Peyer's patch (tissue), 4 donors: ENCODE data around the gene ARID1A. TPM values are rescaled to one million over a fixed set of nuclear protein-coding genes. Genes with fewer than 3 reads are reported as not detected.
"Not testable (repeated sequence)": the region's sequence is repeated elsewhere in the genome, so short reads cannot be mapped to it uniquely, and the experiment has no call there.

ENCODE experiments used
- DNase-seq, 3 donors: peaks; one replicate each; pipeline ENCODE4 v3.0.0-alpha.2; 2017 to 2019
- H3K27ac ChIP-seq, 4 donors: fragments of 200-600 bp; sonication (generic); one replicate each; pipeline ENCODE4 v1.5.1; 2016 to 2019
- H3K27me3 ChIP-seq, 2 donors: fragments of 200-600 bp; sonication (generic); one replicate each; pipeline ENCODE4 v1.5.1; 2019
- H3K36me3 ChIP-seq, 3 donors: fragments of 200-600 bp; sonication (generic); one replicate each; pipeline ENCODE4 v1.5.1; 2016 to 2019
- H3K4me1 ChIP-seq, 4 donors: fragments of 200-600 bp; sonication (generic); one replicate each; pipeline ENCODE4 v1.5.1; 2016 to 2019
- H3K4me3 ChIP-seq, 4 donors: fragments of 200-600 bp; sonication (generic); 1 replicate in 3 of 4; 2 replicates in 1 of 4; pipeline ENCODE4 v1.5.1; 2016 to 2019; ENCODE audit warnings: mild to moderate bottlenecking in 1 of 4
- H3K9me3 ChIP-seq, 4 donors: fragments of 200-600 bp; sonication (generic); one replicate each; pipeline ENCODE4 v1.5.1; 2016 to 2019; ENCODE audit warnings: mild to moderate bottlenecking in 1 of 4
- POLR2A ChIP-seq, 2 donors: fragments of 450-650 bp; IDR thresholded peaks; one replicate each; pipeline ENCODE4 v1.5.1; 2017; ENCODE audit warnings: antibody characterized with exemption in 2 of 2, mild to moderate bottlenecking in 2 of 2, moderate library complexity in 2 of 2
- total RNA-seq, 4 donors: library from RNA; depleted of rRNA; stranded (reverse); fragments of >200 nt; gene quantifications; one replicate each; pipeline ENCODE4 v1.1.0, GENCODE V29; 2016
- TF ChIP-seq, protein P1 (sequence below), 6 experiments: fragments of 450-650 bp in 4 of 6; fragments of 200-600 bp in 2 of 6; sonication (generic) in 1 of 6; IDR thresholded peaks; one replicate each; pipeline ENCODE4 v1.5.1; 2017 to 2019; ENCODE audit warnings: antibody characterized with exemption in 6 of 6, mild to moderate bottlenecking in 3 of 6, moderate library complexity in 1 of 6

ARID1A gene
- total RNA-seq, 4 donors from 2014 or later: 49.4 to 90.8 (median 66.8) TPM

DNA sequence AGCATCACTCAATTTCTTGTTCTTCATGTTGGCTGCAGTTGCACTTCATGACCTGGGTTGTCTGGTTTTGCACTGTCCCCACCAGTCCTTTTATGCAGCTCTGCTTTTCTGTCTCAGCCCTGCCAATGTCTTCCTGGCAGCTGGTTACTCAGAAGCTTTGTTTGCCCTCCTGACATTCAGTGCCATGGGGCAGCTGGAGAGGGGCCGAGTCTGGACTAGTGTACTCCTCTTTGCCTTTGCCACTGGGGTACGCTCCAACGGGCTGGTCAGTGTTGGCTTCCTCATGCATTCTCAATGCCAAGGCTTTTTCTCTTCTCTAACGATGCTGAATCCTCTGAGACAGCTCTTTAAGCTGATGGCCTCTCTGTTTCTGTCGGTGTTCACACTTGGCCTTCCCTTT lies 98.6 kb downstream of the ARID1A start:
- no peak for DNase-seq
- Histone ChIP-seq H3K4me1 (peaks cover 0 to 4% (median 0%) of the 10 kb centered on the region in 4 donors), H3K27ac (no peak overlapping the region), H3K36me3 (peaks cover 0 to 19% (median 0%) of the 10 kb centered on the region in 3 donors), H3K27me3 (no peaks in the 10 kb centered on the region), H3K4me3 (no peak overlapping the region), H3K9me3 (no peaks in the 10 kb centered on the region)
- no peak for TF ChIP-seq POLR2A (IDR thresholded peaks at IDR 0.05)
- TF ChIP-seq, protein P1, sequence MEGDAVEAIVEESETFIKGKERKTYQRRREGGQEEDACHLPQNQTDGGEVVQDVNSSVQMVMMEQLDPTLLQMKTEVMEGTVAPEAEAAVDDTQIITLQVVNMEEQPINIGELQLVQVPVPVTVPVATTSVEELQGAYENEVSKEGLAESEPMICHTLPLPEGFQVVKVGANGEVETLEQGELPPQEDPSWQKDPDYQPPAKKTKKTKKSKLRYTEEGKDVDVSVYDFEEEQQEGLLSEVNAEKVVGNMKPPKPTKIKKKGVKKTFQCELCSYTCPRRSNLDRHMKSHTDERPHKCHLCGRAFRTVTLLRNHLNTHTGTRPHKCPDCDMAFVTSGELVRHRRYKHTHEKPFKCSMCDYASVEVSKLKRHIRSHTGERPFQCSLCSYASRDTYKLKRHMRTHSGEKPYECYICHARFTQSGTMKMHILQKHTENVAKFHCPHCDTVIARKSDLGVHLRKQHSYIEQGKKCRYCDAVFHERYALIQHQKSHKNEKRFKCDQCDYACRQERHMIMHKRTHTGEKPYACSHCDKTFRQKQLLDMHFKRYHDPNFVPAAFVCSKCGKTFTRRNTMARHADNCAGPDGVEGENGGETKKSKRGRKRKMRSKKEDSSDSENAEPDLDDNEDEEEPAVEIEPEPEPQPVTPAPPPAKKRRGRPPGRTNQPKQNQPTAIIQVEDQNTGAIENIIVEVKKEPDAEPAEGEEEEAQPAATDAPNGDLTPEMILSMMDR (IDR thresholded peaks at IDR 0.05): no peak

DNA sequence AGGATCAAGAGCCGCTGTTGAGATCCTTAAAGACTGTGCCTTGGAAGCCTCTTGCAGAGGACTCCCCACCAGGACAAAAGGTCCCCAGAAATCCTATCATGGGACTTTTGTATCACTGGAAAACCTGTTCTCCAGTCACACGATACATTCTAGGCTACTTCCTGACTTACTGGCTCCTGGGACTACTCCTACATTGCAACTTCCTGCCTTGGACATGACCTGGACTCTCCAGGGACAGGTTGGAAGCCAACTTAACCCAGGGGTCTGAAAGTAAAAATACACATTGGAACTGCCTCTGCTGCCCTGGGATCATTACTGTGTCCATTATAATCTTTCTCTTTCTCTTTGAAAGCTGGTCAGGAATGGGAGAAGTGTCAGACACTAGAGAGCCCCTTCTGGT lies 101.8 kb downstream of the ARID1A start:
- Histone ChIP-seq H3K4me1 (peaks cover 0 to 10% (median 0%) of the 10 kb centered on the region in 4 donors), H3K27me3 (no peaks in the 10 kb centered on the region), H3K27ac (no peak overlapping the region), H3K9me3 (no peaks in the 10 kb centered on the region), H3K4me3 (no peak overlapping the region), H3K36me3 (peaks cover 0 to 19% (median 0%) of the 10 kb centered on the region in 3 donors)
- TF ChIP-seq, protein P1 (IDR thresholded peaks at IDR 0.05): no peak
- no peak for TF ChIP-seq POLR2A (IDR thresholded peaks at IDR 0.05)
- DNase-seq: no peak

DNA sequence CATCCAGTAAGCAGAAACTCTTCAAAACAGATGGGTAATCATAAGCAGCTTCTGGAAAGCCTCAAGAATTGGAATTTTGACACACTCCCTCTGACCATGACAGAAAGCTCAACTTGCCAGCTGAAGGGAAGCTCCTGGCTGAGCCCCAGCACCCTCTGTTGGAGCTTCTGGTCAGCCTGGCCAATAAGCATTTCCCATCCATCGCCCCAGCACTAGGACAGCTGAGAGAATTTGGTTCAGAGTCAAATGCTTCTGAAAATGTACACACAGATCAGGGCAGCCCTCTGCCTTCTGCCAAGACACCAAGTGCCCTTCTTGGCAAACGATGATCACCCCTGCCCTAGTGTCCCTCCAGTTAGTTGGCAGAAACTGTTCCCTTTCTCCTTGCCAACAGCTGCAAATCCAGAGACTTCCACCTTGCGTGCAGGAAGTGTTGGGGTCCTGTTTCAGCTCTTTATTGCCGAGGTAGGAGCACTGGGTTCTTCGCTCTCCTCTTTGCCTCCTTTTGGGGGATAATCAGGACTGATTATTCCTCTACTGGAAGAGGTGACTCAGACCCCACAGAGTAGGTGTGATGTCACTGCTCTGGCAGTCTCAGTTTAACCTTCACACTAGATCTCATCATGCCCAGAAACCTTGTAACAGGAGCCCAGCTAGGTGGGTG lies 103.8 kb downstream of the ARID1A start:
- TF ChIP-seq, protein P1 (IDR thresholded peaks at IDR 0.05): no peak
- TF ChIP-seq POLR2A (IDR thresholded peaks at IDR 0.05): no peak
- H3K4me3 ChIP-seq: peak overlapping the region in 1 of 4 donors; percentile 13
- DNase-seq: no peak
- H3K36me3 ChIP-seq: peaks cover 0 to 8% (median 0%) of the 10 kb centered on the region in 3 donors
- H3K27ac ChIP-seq: peak overlapping the region; percentile 37 to 72 (median 42)
- peaks cover 0 to 10% (median 0%) of the 10 kb centered on the region in 4 donors for H3K4me1 ChIP-seq
- H3K27me3 ChIP-seq: no peaks in the 10 kb centered on the region
- no peaks in the 10 kb centered on the region for H3K9me3 ChIP-seq

DNA sequence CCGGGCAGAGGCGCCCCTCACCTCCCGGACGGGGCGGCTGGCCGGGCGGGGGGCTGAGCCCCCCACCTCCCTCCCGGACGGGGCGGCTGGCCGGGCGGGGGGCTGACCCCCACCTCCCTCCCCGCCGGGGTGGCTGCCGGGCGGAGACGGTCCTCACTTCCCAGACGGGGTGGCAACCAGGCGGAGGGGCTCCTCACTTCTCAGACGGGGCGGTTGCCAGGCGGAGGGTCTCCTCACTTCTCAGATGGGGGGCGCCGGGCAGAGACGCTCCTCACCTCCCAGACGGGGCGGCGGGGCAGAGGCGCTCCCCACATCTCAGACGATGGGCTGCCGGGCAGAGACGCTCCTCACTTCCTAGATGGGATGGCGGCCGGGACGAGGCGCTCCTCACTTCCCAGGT lies 108.1 kb downstream of the ARID1A start:
- DNase-seq, H3K27me3 ChIP-seq, H3K4me1 ChIP-seq, H3K36me3 ChIP-seq, H3K27ac ChIP-seq, H3K4me3 ChIP-seq, H3K9me3 ChIP-seq: not testable (repeated sequence)

DNA sequence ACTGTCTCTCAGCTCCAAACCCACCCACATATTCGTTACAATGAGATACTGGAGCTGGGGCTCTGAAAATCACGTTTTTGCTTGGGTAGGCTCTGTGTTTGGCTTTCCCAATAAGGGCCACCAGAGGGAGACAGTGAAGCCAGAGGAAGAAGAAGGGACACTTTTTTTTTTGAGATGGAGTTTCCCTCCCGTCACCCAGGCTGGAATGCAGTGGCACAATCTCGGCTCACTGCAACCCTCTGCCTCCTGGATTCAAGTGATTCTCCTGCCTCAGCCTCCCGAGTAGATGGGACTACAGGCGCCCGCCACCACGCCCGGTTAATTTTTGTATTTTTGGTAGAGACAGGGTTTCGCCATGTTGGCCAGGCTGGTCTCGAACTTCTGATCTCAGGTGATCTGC lies 114.3 kb downstream of the ARID1A start:
- H3K9me3 ChIP-seq, H3K4me1 ChIP-seq, H3K27ac ChIP-seq, H3K36me3 ChIP-seq, H3K4me3 ChIP-seq, H3K27me3 ChIP-seq: not testable (repeated sequence)
- peak in 2 of 3 donors; percentile 79 to 91 for DNase-seq
- TF ChIP-seq, protein P1 (IDR thresholded peaks at IDR 0.05): peak; percentile 42 to 83 (median 75)

DNA sequence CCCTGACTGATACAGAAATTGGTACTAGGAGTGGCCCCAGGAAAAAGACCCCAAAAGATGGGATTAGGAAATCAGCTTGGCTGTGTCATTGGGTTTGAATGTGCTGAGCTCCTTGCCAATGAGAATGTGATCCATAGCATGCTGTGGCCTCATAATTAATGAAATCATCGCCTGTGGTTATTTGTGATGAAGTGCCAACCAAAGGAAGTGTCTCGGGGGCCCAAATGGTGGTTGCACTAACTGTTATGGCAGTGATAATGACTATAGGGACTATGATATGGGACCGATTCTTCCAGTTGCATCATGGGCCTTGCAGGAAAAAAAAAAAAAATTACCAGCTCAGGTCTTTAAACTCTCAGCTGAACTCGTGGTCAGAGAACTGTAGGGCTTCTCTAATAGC lies 115.2 kb downstream of the ARID1A start:
- H3K4me1 ChIP-seq: no peaks in the 10 kb centered on the region
- H3K27me3 ChIP-seq: no peaks in the 10 kb centered on the region
- no peak for DNase-seq
- no peaks in the 10 kb centered on the region for H3K9me3 ChIP-seq
- TF ChIP-seq, protein P1 (IDR thresholded peaks at IDR 0.05): no peak
- no peaks in the 10 kb centered on the region for H3K36me3 ChIP-seq
- H3K27ac ChIP-seq: no peak overlapping the region
- no peak overlapping the region for H3K4me3 ChIP-seq
